HG03521 (cell line): ENCODE data around the gene ZBTB16.

Experiments used
- ATAC-seq: cut with Tn5 transposase; IDR thresholded peaks from one replicate; pipeline ENCODE4 v1.9.1; 2021; ENCODE audit warnings: mild to moderate bottlenecking, moderate library complexity; ENCODE audit not compliant: unreplicated experiment

ZBTB16 gene

GRCh38 chr11:114255289-114255688 lies 195.8 kb downstream of the ZBTB16 start:
- no peak for ATAC-seq

GRCh38 chr11:114256176-114256966 lies 196.9 kb downstream of the ZBTB16 start:
- ATAC-seq = no peak

- no peak for ATAC-seq
Measured at GRCh38 chr11:114256967-114257286, 197.4 kb downstream of the ZBTB16 start.

GRCh38 chr11:114257621-114258558 lies 198.4 kb downstream of the ZBTB16 start:
- no peak for ATAC-seq

DNA sequence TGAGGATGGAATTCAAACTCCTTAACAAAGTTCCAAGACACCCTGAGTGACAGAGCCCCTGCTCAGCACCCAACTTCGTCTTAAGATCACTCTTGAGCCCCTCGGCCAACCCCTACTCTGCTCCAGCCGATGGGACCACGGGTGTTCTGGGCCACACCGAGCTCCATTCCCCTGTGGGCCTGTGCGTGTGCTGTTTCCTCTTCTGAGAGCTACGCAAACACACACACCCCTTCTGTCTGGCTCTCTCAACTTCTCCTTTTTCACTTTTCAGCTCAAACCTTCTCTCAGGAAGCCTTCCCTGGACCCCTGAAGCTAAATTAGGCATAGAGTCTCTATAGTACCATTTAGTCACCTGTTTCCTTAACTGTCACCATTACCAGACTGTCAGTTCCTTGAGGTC lies 199.2 kb downstream of the ZBTB16 start:
- no peak for ATAC-seq

GRCh38 chr11:114259124-114259526 lies 199.6 kb downstream of the ZBTB16 start:
- ATAC-seq = no peak

GRCh38 chr11:114259551-114259983 lies 200.1 kb downstream of the ZBTB16 start:
- no peak for ATAC-seq

GRCh38 chr11:114260077-114260476 lies 200.6 kb downstream of the ZBTB16 start:
- no peak for ATAC-seq

GRCh38 chr11:114260483-114260882 lies 201.0 kb downstream of the ZBTB16 start:
- no peak for ATAC-seq

DNA sequence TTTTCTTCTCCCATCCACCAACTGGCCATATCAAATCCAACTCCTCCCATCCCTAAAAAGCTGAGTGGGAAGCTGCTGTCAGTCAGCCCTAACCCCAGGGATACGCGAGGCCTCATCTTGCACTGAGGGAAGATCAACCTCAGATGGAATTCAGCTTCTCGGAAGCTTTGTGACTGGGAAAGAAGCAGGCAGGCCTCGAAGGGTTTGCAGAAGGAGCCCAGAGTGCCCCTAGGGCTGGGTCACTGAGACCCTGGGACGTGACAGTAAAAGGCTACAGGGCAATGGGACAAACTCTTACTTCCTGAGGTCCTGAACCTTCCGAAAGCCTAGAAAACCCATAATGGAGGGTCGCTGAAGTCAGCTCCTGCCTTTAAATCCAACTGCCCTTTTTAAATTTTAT lies 202.3 kb downstream of the ZBTB16 start:
- ATAC-seq = no peak

GRCh38 chr11:114262681-114263512 lies 203.4 kb downstream of the ZBTB16 start:
- no peak for ATAC-seq

DNA sequence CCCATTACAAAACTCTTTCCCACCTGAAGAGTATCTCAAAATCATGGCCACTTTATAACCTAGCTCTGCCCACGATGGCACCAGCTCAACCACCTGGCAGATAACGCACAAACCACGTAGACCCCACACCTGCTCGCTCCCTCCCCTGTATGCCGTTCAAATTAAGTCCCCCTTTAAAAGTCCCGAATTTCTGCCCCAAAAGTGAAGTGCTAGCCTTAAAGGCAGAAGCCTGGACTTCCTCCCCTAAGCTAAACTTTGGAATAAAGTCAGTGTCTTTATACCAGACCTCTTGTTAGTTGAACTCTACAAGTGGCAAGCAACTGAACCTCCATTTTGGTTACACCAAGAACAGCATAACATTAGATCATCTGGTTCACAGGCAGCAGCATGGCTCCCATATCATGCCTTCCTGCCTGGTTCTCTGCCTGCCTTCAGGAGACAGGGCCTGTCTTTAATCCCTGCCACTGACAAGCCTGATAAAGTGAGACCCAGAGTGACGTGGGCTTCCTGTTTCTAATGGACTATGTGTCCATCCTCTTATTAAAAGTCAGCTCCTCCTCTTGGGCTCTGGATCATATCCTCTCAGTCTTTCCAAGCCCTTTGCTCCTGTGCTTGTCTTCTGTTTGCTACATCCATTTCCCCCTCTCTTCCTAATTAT lies 204.1 kb downstream of the ZBTB16 start:
- no peak for ATAC-seq

- no peak for ATAC-seq
Measured at GRCh38 chr11:114264381-114264780, 204.9 kb downstream of the ZBTB16 start.

DNA sequence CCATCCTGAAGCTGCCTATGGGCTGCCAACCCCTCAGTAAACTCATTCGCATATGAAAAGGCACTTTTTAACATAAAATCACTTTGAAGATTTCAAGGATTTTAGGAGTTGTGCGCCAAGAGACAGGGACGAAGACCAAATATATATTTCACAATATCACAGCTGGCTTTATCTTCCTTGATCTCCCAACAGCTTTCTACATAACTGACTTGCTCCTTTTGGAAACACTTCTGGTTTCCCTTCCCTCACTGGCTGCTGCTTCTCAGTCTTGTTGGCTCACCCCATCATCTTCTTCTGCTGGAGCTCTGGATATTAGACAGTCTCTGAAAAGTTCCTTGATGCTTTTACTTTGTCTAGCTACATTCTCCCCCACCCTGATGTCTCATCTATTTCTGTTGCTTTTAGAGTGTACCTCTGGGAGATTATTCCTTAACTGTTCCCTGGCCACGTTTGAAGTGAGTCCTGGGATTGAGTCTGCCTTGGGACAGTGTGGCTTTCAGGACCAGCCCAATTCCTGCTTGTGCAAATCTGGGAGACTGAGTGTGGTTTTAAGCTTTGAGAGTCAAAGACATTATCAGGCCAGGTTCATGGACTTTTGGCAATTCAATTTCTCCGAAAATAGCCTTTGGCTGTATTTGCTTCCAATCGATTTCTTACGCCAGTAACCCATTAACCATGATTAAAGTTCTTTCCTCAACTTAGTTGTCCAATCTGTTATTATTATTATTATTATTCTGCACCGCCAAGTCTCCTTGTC lies 205.8 kb downstream of the ZBTB16 start:
- ATAC-seq = no peak

GRCh38 chr11:114269498-114269897 lies 210.0 kb downstream of the ZBTB16 start:
- ATAC-seq = no peak

GRCh38 chr11:114270531-114271270 lies 211.2 kb downstream of the ZBTB16 start:
- ATAC-seq = no peak

DNA sequence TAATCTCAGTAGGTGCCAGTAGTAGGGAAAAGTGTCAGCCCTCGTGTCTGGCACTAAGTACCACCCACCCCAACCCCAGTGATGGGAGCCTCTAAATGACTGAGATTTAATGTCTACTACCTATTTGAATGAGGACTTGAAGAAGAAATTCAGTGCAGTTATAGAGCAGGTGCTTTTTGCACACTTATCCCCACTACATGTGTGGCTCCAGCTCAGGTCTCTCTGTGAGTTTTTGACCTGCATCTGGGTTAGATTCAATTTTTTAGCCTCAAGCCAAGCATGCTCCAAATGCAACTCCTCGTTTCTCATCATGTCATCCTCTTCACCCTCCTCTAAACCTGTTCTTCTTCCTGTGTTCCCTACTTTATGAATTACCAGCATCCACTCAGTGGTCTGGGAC lies 211.8 kb downstream of the ZBTB16 start:
- ATAC-seq = no peak

DNA sequence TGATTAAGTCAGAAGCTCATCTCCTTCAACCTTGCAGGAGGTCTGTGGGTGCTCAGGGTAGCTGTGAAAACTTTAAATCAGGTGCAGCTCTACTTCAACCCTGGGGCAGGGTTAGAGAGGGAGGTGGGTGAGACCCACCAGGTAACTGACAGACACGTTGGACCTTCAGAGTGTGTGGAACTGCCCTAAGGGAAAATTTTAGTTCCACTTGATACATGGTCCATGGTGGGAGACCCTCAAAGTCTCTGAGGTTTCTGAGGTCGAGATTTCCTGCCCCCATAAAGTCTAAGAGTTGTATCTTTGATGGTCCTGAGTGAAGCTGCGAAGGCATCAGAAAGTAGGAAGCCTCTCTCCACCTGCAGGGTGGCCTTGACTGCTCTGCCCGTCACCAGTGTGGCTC lies 212.8 kb downstream of the ZBTB16 start:
- no peak for ATAC-seq

- no peak for ATAC-seq
Measured at GRCh38 chr11:114273071-114273470, 213.6 kb downstream of the ZBTB16 start.
